HPDE6-E6E7 (cell line): Measurements from ENCODE around the gene GIN1.
A peak's percentile ranks its signal among the peaks of the same experiment; 100 is the strongest.
"Not testable (repeated sequence)": the region's sequence is repeated elsewhere in the genome, so short reads cannot be mapped to it uniquely, and the experiment has no call there.

Experiments
- DNase-seq: peaks from one replicate; pipeline ENCODE4 v3.0.0; 2011; ENCODE audit warnings: missing footprints; ENCODE audit errors: extremely low spot score

Gene GIN1

GRCh38 chr5:103119765-103120606 lies at the start of gene GIN1, which contains the start of gene PPIP5K2:
Gene GIN1, minus strand, starts transcription at chr5:103120138. Its CDS starts 11,431 bp downstream, at chr5:103108707.
Gene PPIP5K2, plus strand, starts transcription at chr5:103120301. Its CDS starts 9,289 bp downstream, at chr5:103129590.
- peak; percentile 89 for DNase-seq

- DNase-seq = no peak
These were observed 46.8 kb upstream of the GIN1 start for GRCh38 chr5:103166706-103167105.

GRCh38 chr5:103151156-103151555 lies 31.2 kb upstream of the GIN1 start:
- no peak for DNase-seq

- DNase-seq = no peak
These were observed 28.3 kb upstream of the GIN1 start for GRCh38 chr5:103148213-103148612.

GRCh38 chr5:103145196-103145595 lies 25.3 kb upstream of the GIN1 start:
- no peak for DNase-seq

GRCh38 chr5:103142132-103142531 lies 22.2 kb upstream of the GIN1 start:
- DNase-seq = not testable (repeated sequence)

- DNase-seq = peak; percentile 46
These were observed 19.4 kb upstream of the GIN1 start for GRCh38 chr5:103139264-103139865.

GRCh38 chr5:103138202-103138690 lies 18.3 kb upstream of the GIN1 start:
- DNase-seq = no peak

- DNase-seq = no peak
These were observed 15.5 kb upstream of the GIN1 start for GRCh38 chr5:103135461-103135860.

GRCh38 chr5:103133231-103133630 lies 13.3 kb upstream of the GIN1 start:
- no peak for DNase-seq

- no peak for DNase-seq
These were observed 12.7 kb upstream of the GIN1 start for GRCh38 chr5:103132684-103133083.

GRCh38 chr5:103128202-103128601 lies 8.3 kb upstream of the GIN1 start:
- no peak for DNase-seq

- no peak for DNase-seq
These were observed 7.4 kb upstream of the GIN1 start for GRCh38 chr5:103127292-103127817.

GRCh38 chr5:103126557-103126956 lies 6.6 kb upstream of the GIN1 start:
- no peak for DNase-seq

- no peak for DNase-seq
These were observed 2.3 kb upstream of the GIN1 start for GRCh38 chr5:103122242-103122641.

GRCh38 chr5:103120607-103121200 lies 766 bp upstream of the GIN1 start:
- DNase-seq = peak; percentile 4

- DNase-seq = no peak
These were observed 721 bp downstream of the GIN1 start for GRCh38 chr5:103119070-103119764.

- DNase-seq = no peak
These were observed 2.4 kb downstream of the GIN1 start for GRCh38 chr5:103117471-103117991.

GRCh38 chr5:103114440-103114839 lies 5.5 kb downstream of the GIN1 start:
- DNase-seq = no peak

GRCh38 chr5:103112910-103113309 lies 7.0 kb downstream of the GIN1 start:
- DNase-seq = no peak

- DNase-seq = no peak
These were observed 8.5 kb downstream of the GIN1 start for GRCh38 chr5:103111468-103111867.
